ENCODE measurements around the gene DMRTC1B.
"Not testable (repeated sequence)": the region's sequence is repeated elsewhere in the genome, so short reads cannot be mapped to it uniquely, and the experiment has no call there.

The DMRTC1B gene, protein sequence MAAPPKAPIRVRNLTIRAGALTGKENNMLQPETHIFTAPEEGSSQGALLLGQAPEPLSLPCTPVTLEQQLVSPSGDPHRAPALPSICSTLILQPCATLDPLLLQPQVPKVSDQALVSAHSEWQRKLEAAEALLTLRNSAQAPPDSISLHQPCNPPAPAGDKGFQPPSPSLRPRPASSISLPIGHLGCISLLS

DNA sequence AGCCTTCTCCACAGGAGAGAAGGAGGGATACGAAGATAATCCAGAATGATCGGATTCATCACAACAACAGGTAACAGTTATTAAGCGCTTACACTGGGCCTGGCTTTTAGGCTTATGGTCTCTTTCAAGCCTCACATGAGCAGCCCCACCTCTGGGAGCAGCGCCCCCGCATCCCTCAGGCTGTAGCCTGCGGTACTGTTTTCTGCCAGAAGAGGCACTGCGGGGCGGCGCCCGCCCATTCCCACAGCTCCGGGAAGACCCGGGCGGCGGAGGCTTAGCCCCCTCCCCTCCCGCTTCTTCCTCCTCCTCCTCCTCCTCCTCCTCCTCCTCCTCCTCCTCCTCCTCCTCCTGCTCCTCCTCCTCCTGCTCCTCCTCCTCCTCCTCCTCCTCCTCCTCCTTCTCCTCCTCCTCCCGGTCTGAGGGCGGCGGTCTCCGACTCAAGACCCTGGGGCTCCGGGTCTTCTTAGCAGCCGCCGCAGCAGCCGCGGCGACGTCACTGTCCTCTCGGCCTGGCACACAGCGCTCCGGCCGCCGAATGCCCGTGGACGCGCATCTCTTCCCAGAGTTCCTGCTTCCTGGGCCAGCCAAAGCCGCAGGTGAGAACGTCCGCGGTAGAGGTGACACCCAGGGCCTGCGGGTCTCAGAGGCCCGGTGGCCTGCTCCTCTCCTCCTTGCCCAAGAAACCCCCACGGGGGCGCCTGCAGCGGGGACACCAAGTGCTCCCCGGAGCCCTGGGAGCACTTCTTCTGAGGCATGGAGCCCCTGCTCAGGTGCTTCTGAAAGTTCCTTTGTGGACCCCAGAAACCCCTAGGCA is at the start of gene DMRTC1B:
Gene DMRTC1B (plus strand): TSS at position 238 of the 814 bp plus-strand sequence. CDS start 68,246 bp downstream, outside the sequence.
- DNase-seq (ENCODE audit: low spot score), result not testable (repeated sequence)

DNA sequence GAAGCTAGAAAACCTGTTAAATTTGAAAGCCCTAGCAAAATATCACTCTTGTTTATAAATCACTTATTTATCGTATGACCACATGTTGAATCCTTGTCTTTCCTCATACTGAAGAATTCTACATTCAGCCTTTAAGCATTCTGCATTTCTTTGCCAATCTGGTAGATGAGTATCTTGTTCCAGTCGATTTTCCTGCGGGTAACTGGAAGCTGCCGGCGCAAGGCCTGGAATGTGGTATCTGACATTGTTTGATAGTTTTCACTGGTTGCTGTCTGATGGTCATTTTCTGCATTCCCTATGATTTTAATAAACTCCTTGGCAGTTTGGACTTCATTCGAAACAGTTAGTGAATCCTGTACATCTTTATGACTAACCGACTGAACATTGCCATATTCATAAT is 48.8 kb upstream of the DMRTC1B start:
- DNase-seq (ENCODE audit: low spot score), result no peak

DNA sequence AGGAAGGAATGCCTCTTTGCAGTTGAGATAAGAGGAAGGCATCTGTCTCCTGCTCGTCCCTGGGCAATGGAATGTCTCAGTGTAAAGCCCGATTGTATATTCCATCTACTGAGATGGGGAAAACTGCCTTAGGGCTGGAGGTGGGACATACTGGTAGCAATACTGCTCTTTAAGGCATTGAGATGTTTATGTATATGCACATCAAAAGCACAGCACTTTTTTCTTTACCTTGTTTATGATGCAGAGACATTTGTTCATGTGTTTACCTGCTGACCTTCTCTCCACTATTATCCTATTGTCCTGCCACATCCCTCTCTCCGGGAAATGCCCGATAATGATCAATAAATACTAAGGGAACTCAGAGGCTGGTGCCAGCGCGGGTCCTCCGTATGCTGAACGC is 43.1 kb upstream of the DMRTC1B start:
- DNase-seq (ENCODE audit: low spot score), result not testable (repeated sequence)

DNA sequence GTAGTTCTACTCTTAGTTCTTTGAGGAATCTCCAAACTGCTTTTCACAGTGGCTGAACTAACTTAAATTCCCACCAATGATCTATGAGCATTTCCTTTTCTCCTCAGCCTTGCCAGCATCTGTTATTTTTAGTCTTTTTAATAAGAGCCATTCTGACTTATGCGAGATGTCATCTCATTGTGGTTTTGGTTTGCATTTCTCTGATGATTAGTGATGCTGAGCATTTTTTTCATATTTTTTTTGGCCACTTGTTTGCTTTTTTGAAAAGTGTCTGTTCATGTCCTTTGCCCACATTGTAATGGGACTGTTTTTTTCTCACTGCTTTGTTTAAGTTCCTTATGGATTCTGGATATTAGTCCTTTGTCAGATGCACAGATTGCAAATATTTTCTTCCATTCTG is 41.1 kb upstream of the DMRTC1B start:
- no peak for DNase-seq (ENCODE audit: low spot score)

DNA sequence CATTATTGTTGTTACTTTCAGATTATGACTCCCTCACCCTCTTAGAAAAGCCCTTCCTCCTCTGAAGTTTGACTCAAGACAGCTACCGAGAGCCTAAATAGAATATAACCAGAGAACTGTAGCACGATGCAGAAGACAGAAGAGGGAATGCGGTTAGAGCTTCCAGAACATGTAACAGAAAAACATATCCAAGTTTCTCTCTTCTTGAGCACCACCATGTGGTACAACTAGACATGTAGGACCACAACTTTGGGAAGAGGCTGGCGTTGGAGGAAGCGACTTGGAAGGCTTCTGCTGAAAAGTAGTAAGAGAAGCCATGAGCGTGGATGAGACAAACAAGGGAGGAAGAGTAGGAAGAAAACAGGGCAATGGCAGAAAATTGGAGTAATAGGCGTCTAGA is 31.1 kb upstream of the DMRTC1B start:
- not testable (repeated sequence) for DNase-seq (ENCODE audit: low spot score)

DNA sequence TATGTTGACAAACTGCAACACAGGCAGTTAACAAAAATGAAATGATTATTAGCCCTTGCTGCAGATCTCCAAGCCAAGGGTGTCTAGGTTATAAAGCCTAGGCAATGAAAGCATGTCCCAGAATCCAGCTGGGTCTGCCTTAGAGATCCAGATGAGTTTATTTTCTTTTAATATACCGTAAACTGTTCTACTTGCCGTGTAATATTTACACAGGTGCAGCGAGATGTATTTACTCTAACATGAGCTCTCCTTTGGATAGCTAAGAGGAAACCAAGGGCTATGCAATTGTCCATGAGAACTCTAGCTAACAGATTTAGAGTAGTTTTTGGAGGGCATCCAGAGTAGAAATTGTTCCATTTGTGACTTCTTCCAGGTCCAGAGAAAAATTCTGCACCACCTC is 28.1 kb upstream of the DMRTC1B start:
- not testable (repeated sequence) for DNase-seq (ENCODE audit: low spot score)

DNA sequence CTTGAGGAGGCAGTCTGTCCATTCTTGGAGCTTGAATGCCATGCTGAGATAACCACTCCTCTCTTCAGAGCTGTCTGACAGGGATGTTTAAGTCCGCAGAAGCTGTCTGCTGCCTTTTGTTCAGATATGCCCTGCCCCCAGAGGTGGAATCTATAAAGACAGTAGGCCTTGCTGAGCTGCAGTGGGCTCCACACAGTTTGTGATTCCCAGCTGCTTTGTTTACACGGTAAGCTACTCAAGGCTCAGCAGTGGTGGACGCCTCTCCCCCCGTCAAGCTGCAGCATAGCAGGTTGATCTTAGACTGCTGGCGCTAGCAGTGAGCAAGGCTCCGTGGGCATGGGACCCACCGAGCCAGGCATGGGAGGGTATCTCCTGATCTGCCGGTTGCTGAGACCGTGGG is 16.2 kb upstream of the DMRTC1B start:
- DNase-seq (ENCODE audit: low spot score), result not testable (repeated sequence)

DNA sequence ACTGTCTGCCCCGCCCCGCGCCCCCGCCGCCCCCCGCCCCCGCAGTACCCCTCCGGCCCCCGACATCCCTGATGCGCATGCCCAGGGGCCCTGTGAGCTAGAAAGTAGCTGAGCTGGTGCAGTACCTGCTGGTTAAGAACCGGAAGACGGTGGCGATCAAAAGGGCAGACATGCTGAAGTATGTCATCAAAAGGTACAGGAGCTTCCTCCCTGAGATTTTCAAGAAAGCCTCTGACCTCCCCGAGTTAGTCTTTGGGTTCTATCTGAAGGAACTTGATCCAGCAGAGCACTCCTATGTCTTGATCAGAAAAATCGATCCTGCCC is 739 bp downstream of the DMRTC1B start:
- not testable (repeated sequence) for DNase-seq (ENCODE audit: low spot score)

DNA sequence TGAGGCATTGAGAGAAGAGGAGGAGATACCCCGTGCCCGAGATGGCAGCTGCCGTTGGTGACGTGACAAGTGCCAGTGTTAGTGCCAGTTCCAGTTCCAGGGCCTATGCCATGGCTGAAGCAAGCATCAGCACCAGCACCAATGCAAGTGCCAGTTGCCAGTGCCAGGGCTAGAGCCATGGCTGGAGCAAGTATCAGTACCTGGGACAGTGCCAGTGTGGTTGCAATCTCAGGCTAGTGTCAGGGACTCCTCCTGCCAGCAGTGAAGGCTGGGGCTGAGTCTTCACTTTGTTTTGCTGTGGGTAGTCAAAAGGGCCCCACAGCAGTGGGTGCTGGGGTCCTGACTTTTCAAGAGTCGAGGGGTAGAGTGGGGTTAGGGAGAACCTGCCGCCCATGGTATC is 1.5 kb downstream of the DMRTC1B start:
- DNase-seq (ENCODE audit: low spot score), result not testable (repeated sequence)

DNA sequence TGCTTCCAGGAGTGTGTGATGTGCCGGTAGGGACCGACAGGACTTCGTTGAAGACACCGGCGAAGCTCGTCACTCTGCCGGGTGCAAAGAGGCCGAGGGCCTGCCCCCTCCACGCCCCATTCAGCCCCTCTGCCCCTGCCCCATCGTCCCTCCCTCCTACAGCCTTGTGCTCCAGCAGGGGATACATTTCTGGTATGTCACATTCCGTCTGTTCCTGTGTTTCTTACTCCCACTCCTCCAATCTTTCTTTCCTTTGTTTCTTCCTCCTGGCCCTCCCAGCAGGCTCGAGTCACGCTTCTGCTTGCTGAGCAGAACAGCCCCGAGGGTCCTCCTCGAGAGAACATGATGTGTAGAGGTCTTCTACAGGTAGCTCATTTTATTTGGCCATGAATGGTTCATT is 5.9 kb downstream of the DMRTC1B start, which contains the start of gene FAM236B:
Gene FAM236B (minus strand): TSS at position 101 of the 400 bp plus-strand sequence. CDS start 100 bp downstream, at position 1.
- not testable (repeated sequence) for DNase-seq (ENCODE audit: low spot score)

DNA sequence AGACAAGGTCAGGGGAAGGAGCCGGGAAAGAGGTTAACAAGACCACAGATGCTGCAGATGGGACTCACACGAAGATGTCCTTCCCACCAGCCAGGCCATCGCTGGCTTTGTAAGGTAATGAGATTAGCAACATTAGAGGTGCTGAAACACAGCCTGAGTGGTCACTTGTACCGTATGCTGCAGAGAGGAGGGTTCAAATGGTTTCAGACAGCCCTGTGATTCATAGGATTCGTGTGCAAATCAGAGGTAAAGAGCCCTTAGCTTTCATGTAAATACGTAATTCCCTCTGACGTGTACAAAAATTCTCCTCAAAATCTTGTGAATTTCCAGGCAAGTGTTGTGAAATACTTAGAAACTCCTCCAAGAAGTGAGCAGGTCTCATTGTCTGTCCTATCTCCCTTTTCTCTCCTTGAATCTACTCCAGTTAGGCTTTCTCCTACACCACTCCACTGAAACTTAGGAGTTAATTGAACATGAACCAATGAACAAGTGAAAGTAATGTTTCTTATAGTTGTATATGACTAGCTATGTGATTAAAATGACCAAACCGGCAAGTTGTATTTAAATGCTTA is 6.8 kb downstream of the DMRTC1B start:
- not testable (repeated sequence) for DNase-seq (ENCODE audit: low spot score)

DNA sequence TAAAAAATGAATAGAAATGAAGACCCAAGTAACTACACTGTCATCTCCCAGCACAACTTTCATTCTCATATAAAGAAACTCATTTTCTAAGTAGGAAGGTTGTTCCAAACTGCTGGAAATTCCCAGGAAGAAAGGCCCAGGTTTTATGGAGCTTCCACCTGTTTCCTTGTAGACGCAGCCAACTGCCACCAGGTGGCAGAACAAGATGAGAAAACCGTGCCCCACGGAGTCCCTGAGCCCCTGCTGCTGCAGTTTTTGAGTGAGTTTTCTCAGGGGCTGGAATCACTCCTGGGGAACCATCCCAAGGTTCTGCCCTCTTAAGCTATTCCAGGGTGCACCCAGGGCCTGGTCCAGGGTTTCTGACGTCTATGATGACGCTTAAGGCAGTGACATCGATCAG is 7.3 kb downstream of the DMRTC1B start:
- DNase-seq (ENCODE audit: low spot score), result not testable (repeated sequence)

DNA sequence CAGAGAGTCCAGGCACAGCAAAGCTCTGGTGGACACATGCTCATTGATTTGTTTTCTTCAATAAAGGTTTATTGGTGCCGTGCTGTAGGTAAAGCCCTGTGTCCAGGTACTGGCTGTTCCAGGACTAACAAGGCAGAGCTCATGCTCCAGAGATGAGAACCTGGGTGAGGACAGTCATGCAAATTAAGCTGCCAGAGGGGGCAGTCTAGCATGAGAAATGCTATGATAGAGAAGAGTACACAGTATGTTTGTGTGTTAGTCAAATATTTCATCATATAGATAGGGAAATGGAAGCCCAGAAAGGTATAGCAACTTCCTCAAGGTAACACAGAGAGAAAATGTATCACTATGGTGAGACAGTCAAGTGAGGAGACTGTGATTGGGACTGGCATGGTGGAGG is 11.5 kb downstream of the DMRTC1B start:
- DNase-seq (ENCODE audit: low spot score), result not testable (repeated sequence)

DNA sequence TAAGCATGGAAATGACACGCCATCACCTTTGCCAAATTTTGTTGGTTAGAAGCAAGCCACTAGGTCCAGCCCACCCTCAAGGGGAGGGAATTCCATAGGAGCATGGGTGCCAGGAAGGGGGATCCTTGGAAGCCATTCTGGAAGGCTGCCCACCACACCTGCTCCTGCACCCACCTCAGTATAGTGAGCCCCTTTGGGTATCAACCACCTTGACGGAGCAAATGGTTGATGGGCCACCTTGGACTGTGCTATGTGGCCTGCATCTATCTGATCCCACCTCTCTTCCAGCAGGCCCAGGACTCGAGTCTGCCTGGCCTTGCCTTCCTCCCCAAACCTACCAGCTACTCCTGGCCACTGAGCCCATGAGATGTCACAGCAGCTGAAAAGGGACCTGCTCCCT is 13.7 kb downstream of the DMRTC1B start:
- not testable (repeated sequence) for DNase-seq (ENCODE audit: low spot score)

DNA sequence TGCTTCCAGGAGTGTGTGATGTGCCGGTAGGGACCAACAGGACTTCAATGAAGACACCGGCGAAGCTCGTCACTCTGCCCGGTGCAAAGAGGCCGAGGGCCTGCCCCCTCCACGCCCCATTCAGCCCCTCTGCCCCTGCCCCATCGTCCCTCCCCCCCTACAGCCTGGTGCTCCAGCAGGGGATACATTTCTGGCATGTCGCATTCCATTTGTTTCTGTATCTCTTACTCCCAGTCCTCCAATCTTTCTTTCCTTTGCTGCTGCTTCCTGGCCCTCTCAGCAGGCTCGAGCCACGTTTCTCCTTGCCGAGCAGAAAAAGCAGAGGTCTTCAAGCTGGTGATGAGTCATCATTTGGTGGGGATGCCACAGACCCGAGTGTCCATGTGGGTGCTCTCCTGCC is 31.4 kb downstream of the DMRTC1B start, which contains the start of gene FAM236D:
Gene FAM236D (minus strand): TSS at position 101 of the 400 bp plus-strand sequence. CDS start 100 bp downstream, at position 1.
- DNase-seq (ENCODE audit: low spot score), result not testable (repeated sequence)

DNA sequence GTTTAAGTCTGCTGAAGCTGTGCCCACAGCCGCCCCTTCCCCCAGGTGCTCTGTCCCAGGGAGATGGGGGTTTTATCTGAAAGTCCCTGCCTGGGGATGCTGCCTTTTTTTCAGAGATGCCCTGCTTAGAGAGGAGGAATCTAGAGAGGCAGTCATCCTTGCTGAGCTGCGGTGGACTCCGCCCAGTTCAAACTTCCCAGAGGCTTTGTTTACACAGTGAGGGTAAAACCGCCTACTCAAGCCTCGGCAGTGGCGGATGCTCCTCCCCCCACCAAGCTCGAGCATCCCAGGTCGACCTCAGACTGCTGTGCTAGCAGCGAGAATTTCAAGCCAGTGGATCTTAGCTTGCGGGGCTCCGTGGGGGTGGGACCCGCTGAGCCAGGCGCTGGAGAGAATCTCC is 54.0 kb downstream of the DMRTC1B start:
- not testable (repeated sequence) for DNase-seq (ENCODE audit: low spot score)

DNA sequence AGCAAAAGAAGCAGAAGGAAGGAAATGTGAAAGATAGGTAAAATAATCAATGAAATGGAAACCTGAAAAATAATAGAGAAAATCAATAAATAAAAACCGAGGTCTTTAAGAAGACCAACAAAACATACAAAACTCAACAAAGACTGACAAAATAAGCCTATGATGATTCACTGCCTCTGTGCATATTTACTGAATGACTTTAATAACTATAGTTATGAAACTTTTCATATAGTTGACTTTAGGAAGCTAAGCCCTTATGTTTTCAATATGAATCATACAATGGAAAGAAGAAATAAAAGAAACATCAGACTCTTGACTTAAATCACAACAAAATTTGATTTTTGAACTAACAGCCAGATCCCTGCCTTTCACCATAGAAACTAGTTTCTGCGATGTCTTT is 60.8 kb downstream of the DMRTC1B start:
- DNase-seq (ENCODE audit: low spot score), result not testable (repeated sequence)

DNA sequence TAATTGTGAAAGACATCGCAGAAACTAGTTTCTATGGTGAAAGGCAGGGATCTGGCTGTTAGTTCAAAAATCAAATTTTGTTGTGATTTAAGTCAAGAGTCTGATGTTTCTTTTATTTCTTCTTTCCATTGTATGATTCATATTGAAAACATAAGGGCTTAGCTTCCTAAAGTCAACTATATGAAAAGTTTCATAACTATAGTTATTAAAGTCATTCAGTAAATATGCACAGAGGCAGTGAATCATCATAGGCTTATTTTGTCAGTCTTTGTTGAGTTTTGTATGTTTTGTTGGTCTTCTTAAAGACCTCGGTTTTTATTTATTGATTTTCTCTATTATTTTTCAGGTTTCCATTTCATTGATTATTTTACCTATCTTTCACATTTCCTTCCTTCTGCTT is 106.2 kb downstream of the DMRTC1B start:
- not testable (repeated sequence) for DNase-seq (ENCODE audit: low spot score)

DNA sequence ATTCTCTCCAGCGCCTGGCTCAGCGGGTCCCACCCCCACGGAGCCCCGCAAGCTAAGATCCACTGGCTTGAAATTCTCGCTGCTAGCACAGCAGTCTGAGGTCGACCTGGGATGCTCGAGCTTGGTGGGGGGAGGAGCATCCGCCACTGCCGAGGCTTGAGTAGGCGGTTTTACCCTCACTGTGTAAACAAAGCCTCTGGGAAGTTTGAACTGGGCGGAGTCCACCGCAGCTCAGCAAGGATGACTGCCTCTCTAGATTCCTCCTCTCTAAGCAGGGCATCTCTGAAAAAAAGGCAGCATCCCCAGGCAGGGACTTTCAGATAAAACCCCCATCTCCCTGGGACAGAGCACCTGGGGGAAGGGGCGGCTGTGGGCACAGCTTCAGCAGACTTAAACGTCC is 113.0 kb downstream of the DMRTC1B start:
- not testable (repeated sequence) for DNase-seq (ENCODE audit: low spot score)
